HG03342 (cell line): ENCODE results near the gene TVP23B.
"Not testable (repeated sequence)": the region's sequence is repeated elsewhere in the genome, so short reads cannot be mapped to it uniquely, and the experiment has no call there.

ENCODE experiments used
- ATAC-seq: cut with Tn5 transposase; IDR thresholded peaks from one replicate; pipeline ENCODE4 v1.9.1; 2021; ENCODE audit warnings: mild to moderate bottlenecking, moderate library complexity; ENCODE audit not compliant: unreplicated experiment

Gene TVP23B

GRCh38 chr17:18786890-18787289 lies 5.9 kb downstream of the TVP23B start:
- not testable (repeated sequence) for ATAC-seq

DNA sequence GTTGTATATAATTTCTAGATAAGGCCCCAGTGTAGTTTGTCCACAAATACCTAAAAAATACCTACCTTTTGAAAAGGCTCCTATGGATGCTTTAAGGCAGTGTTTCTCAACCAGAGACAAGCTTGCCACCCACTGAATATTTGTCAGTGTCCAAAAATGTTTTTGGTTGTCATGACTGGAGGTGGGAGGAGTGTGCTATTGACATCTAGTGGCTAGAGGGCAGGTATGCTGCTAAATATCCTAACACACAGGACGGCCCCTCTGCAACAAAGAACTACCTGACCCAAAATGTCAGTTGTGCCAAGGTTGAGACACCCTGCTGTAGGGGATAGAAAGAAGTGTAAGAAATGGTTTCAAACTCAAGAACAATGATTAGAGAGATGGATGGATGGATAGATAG lies 10.4 kb downstream of the TVP23B start:
- ATAC-seq, result not testable (repeated sequence)

DNA sequence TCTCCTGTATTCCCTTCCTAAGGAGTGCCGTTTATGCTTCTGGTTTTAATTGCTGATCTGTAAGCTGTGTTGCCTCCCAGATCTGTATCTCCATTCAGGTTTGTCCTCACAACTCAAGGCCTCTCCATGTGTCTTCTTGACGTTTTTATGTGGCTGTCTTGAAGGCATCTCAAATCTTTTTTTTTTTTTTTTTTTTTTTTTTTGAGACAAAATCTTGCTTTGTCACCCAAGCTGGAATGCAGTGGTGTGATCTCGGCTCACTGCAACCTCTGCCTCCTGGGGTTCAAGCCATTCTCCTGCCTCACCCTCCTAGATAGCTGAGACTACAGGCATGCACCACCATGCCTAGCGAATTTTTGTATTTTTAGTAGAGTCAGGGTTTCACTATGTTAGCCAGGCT lies 13.9 kb downstream of the TVP23B start:
- ATAC-seq, result not testable (repeated sequence)

GRCh38 chr17:18796887-18797286 lies 15.9 kb downstream of the TVP23B start:
- ATAC-seq, result not testable (repeated sequence)

GRCh38 chr17:18803458-18804245 lies 22.7 kb downstream of the TVP23B start:
- ATAC-seq, result not testable (repeated sequence)

GRCh38 chr17:18815924-18816323 lies 34.9 kb downstream of the TVP23B start:
- ATAC-seq, result not testable (repeated sequence)

- peak; percentile 51 for ATAC-seq
Observed at GRCh38 chr17:18816489-18817371, 35.7 kb downstream of the TVP23B start.

- not testable (repeated sequence) for ATAC-seq
Observed at GRCh38 chr17:18821430-18821829, 40.4 kb downstream of the TVP23B start.

DNA sequence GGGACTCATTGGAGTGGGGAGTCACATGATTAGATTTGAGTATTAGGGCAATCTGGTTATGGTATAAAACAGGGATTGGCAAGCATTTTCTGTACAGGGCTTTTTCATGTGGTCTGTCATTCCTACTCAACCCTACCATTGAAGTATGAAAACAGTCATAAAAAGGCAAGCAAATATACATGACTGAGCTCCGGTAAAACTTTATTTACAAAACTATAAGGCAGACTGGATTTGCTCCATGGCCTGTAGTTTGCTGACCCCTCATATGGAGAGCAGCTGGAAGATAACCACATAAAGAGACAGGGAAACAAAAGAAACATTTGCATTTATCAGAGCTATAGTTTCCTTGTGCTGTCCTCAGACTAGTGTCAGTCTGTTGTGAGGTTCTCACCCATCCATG lies 46.6 kb downstream of the TVP23B start:
- not testable (repeated sequence) for ATAC-seq

- ATAC-seq, result no peak
Observed at GRCh38 chr17:18848501-18848900, 67.5 kb downstream of the TVP23B start.

DNA sequence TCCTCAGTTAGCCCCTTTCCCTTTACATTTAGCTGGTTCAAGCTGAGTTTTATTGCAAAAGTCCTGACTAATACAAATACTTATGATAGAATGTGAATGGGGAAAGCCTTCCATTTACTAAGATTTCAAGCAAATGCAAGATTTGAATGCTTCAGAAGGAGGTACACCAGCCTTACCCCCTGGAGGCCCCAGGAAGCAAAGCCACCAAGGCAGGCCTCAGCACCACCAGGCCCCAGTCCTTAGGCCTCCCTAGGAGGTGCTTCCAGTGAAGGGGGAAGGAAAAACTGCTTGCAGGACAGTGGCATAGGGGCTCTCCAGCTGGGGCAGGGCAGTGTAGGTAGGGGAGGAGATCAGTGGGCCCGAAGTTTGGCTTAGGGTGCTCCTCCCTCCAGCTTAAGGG lies 69.7 kb downstream of the TVP23B start:
- no peak for ATAC-seq

DNA sequence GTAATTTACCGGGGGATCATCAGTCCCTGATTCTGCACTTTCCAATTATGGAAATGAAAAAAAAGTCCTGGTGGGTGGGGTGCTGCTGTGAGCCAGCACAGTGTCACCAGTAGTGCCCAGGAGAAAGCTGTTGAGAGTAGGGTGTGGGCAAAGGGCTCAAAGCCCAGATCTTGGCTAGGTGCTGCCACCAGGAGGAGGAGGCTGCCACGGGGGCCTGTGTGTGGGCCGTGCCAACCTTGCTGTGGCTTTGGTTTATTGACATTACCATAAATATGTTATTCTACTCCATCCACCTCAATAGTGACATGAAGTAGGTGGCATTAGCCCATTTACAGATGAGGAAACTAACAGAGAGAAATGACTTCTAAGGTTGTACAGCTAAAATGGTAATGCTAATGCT lies 70.2 kb downstream of the TVP23B start:
- no peak for ATAC-seq

DNA sequence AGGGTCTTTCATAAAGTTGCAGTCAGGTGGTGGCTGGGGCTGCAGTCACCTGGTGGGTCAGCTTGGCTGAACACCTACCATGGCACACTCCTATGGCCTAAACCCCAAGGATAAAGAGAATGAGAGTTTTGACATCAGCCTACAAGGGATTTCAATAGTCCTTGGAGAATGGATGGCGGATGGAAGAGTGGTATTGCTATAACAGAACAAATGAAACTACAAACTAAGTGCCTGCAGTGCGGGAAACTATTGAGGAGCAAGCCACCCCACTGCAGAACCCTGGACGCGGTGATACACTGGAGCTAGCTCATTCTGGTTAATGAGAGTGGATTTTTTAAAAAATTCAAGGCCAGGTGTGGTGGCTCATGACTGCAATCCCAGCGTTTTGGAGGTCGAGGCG lies 74.0 kb downstream of the TVP23B start:
- no peak for ATAC-seq

- ATAC-seq, result peak; percentile 75
Observed at GRCh38 chr17:18855831-18856569, 75.0 kb downstream of the TVP23B start.
